Stimulated activated CD4-positive, alpha-beta T cell treated with anti-CD3 and anti-CD28 coated beads, Interleukin-4, amount 100 ng/mL, for 24 hours (primary cell): ENCODE measurements around the gene LSG1.
A peak's percentile ranks its signal among the peaks of the same experiment; 100 is the strongest.

Experiments used
- DNase-seq: peaks from one replicate; pipeline ENCODE4 v3.0.0-alpha.2; 2020

Gene LSG1

DNA sequence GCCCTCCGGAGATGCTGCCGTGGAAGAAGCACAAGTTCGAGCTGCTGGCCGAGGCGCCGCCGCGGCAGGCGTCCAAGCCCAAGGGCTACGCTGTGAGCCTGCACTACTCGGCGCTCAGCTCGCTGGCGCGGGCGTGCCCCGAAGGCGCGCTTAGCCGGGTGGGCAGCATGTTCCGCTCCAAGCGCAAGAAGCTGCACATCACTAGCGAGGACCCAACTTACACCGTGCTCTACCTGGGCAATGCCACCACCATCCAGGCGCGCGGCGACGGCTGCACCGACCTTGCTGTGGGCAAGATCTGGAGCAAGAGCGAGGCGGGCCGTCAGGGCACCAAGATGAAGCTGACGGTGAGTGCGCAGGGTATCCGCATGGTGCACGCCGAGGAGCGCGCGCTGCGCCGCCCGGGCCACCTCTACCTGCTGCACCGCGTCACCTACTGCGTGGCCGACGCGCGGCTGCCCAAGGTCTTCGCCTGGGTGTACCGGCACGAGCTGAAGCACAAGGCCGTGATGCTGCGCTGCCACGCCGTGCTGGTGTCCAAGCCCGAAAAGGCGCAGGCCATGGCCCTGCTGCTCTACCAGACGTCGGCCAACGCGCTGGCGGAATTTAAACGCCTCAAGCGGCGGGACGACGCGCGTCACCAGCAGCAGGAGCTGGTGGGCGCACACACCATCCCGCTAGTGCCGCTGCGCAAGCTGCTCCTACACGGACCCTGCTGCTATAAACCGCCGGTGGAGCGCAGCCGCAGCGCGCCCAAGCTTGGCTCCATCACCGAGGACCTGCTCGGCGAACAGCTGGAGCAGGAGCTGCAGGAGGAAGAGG is 15.0 kb upstream of the LSG1 start:
- DNase-seq: peak; percentile 25

DNA sequence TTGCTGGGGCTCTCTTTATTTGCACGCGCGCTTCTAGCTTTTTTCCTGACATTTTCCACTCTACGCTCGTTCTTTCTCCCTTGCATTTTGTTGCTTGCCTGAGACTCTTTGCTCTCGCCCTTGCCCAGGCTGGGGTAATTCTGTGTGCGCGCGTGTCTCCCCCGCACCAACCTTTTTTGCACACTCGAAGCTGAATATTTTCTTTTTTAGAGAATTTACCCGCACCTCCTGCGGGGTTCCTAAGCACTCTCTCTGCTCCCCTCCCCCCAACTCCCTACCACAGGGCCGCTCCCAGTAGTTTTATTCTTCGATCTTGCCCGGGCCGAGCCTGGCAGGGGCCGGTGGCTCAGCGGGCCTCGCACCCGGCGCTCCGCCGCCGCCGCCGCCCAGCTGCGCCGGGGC is 14.4 kb upstream of the LSG1 start:
- no peak for DNase-seq

DNA sequence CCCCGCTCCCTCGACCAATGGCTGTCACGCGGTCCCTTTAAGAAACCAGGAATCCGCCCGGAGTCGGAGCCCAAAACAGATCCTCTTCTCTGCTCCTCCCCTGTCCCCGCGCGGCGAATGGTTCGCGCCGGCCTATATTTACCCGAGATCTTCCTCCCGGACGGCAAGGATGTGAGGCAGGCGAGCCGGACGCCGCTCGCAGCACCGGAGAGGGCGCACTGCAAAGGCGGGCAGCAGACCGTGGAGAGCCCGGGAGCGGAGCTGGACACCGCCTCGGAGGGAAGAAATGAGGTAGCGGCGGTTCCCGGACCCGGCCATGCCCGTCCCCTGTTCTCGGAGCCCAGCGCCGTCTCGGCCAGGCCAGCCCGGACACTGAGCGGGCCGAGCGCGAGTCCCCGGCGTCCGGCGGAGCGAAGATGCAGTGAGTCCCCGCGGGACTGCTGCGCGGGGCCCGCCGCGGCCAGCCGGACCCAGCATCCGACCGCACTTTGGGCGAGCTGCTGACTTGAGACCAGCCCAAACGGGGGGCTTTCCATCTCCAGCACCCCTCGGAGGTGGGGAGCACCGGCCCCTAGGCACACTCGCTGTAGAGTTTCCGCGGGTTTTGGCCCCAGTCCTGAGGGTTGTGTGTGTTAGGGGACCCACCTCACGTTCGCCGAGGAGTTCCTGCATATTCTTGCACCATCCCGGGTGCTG is 13.9 kb upstream of the LSG1 start, which contains the start of gene FAM43A:
Gene FAM43A (plus strand): TSS at position 166 of the 696 bp plus-strand sequence. CDS start 944 bp downstream, outside the sequence.
- peak; percentile 82 for DNase-seq

DNA sequence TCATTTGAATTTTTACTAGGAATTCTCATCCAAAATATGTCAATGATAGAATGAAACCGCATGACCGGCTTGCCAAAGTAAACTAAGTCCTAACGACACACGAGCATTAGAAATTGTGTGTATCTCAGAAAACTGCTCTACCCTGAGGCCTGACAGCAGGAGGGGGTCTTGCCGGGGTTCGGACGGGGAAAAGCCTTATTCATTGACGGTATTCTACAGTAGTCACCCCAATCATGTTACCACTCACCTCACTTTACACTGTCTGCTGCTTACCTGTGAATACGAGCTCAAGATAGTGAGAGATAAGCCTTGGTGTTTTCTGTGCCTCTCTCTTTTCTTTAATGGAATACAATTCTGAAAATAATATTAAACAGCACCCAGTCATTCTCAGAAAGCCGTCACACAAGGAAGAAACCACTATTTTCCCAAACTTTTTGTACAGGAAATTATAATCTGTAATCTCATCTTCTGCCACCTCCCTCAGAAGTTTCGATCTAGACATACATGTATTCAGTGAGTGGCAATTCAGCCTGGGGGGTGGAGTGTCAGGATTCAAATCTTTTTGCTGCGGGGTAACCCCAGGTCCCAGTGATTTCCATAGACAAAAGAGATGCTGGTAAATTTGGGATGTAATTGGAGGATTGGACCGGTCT is 13.2 kb upstream of the LSG1 start:
- peak; percentile 74 for DNase-seq

DNA sequence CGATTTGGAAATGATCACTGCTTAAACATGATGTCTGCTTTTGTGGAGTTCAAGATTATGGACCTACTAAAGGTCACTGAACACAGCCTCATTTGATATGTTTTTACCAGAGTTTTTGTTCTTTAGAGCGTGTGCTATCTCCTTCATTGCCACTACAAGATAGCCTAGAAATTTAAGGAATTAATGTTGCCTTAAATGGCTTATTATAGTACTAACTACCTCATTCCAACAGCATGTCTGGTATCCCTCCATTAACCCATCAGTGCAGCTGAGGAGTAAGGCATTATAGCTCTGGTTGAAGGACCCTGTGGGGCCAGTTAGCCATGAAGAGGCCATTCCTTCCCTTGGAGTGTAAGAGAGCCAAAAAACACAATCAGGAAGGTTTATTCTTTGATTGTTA is 11.4 kb upstream of the LSG1 start:
- DNase-seq: no peak

DNA sequence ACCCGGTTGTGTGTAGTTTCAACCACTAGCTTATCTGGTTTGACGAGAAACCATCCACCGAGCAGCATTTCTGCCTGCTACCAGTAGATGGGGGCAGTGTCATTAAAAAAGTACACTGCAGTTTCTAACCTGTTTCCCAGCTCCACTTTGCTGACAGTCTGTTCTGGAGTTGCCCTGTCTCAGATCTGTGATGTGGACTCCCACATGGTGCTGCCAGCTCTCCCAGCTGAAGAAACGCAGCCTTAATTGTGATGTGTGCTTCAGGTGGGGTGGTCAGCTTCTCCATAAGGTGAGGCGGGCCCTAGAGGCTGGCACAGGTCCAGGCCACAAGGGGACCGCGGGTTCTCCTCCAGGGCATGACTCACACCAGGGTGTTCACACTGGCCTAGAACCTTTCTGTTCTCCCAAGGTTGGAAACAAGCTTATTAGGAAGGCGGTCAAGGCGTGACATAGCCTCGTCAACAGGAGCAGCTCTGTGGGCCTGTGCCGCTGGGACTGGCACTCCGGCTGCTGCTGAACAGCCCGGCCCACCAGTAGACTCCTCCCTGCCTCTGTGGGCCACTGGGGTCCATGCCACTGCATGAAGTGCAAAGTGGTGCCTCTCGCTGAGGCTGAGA is 10.8 kb upstream of the LSG1 start:
- peak; percentile 75 for DNase-seq

DNA sequence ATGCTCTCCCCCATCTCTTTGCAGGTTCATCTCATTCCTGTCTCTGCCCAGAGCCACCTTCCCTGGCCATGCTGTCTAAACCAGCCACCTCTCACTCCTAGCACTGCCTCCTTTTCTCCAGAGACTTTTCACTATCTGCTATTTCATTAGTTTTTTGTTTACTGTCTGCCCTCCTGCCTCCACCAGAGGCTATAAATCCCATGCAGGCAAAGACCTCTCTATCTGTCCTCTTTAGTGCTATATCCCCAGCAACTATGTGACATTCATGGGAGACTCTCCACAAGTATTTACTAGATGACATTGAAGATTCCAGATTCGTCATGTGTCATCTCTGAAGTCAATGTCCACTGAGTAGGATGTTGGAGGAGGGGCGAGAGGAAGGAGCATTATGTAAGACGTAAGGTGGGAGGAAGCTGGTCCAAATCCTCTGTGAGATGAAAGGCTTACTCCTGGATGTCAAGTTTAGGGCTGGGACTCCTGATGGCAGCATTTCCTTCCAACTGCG is 10.2 kb upstream of the LSG1 start:
- DNase-seq: no peak

DNA sequence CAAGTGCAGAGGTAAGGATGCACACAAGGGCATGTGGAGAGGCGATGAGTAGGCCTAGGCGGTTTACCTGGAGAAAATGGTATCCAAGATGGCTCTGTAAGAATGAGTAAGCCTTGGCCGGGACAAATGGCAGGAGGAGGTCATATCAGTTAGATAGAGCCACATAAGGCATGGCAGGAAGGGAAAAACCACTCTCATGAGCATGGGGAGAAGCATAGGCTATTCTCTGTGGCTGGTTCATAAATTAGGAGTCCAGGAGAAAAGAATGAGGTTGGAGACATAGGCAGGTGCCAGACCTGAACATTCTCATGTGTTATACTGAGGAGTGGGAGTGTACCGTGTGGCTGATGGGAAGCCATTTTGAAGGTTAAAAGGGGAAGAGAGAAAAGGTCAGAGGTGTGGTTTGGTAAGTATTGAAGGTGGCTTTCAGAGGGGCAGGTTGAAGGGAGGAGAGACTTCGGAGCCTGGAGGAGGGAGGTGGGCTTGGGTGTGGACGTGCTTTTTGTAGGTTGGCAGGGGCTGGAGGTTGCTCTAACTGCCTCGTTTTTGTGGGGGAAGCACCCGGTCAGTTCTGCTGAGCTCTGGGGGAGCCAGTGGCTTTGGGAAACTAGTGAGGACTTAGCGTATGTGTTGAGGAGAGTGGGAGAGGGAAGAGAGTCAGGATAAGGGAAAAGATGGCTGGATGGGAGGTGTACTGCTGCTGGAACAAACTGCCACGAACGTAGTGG is 9.1 kb upstream of the LSG1 start:
- no peak for DNase-seq

DNA sequence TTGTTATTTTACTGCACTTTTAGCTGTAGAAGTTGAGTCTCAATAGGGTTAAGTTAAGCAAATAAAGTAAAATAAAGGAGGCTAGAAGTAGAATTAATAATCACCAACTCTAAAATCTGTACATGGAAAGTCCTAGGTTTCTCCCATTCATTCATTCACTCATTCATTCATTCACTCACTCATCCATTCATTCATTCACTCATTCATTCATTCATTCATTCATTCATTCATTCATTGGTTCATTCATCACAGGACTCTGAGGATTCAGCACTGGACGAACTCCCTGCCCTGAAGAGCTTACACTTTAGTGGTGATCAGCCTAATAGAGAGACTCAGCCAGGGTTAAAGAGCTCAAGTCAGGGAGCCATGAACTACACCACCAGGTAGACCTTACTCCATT is 4.5 kb upstream of the LSG1 start:
- DNase-seq: no peak

DNA sequence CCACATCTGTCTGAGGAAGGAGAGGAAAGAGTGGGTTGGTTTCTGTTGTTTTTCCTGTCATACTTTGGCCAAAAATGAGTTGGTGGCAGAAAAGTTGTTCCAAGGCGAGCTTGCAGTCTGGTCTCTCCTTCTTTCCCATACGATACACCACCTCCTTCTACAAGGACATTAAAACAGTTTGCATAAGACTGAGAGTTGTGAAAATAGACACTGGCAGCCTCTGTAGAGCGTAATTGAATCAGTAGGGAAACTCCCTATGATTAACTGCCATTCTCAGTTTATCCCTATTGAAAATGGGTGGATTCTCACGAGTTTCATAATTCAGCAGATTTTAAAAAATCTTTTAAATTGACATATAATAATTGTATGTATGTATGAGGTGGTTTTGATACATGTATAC is 3.7 kb upstream of the LSG1 start:
- peak; percentile 20 for DNase-seq

DNA sequence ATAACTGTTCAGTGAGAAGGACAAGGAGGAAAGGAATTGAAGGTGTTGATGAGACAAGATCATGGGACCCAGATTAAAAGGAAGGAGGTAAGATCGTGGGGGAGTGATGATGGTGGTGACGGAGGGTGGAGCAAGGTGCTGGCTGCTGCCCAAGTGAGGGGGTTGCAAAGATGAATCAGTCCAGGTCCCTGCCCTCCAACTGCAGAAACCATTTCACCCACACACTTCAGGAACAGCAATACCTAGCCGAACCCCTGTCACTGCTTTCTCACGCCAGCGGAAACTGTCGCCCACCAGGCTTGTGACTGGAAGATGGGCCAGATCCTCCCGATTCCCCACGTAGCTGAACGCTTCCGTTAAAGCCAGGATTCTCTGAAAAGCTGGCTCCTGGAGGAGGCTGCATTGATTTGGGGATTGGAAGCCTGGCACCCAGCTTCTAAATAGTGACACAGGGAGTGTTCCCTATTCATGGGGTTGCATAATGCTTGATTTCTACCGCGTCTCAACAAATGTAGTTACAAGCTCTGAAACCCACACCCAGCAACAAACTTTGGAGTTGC is 3.2 kb upstream of the LSG1 start:
- peak; percentile 84 for DNase-seq

DNA sequence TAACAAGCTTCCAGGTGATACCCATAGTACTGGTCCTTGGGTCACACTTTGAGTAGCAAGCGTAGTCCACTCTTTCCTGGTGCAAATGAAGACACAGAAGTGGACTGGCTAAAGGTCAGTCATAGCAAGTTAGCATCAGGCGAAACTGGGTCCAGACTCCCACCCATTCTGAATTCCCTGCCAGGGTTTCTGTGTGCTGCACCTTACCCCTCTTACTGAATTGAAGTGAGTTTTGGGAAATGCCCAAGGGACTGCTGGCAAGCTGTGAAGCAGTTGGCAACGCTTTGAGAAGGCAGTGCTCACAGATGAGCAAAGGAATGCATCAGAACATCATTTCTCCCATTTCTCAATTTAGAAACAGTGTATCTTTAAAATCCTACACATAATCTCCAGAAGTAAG is 1.8 kb upstream of the LSG1 start:
- no peak for DNase-seq

DNA sequence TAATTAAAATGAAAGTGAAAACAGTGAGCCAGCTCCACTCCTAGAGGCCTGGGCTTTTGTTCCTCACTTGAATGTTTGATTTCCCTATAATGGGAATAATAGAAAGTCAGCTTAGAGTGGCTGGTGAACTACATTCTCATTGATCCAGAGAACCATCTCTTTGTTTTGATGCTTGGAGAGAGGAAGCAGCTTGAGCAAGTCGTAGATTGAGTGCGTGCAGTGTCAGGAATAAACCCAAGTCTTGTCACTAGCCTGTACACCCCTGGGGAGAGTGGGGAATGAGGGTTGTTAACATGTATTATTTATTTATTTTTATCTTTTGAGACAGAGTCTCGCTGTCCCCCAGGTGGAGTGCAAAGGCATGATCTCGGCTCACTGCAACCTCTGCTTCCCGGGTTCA is 885 bp upstream of the LSG1 start:
- no peak for DNase-seq

DNA sequence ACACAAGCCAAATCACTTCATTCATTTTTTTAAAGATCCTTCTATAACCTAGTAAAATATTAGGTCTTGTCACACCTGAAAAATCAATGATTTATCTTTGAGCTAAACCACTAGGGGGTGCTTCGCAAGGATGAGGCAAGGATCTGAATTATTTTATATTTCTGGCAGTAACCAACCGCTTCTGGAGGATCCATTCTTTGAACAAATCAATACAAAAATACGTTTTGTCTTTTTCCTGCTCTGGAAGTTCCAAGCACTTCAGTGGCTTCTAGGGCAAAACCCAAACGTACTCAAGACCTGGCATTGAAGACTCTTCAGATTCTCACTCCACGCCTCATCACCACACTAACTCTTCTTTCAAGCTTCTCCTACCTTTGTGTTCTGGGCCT is 486 bp downstream of the LSG1 start:
- DNase-seq: peak; percentile 36

DNA sequence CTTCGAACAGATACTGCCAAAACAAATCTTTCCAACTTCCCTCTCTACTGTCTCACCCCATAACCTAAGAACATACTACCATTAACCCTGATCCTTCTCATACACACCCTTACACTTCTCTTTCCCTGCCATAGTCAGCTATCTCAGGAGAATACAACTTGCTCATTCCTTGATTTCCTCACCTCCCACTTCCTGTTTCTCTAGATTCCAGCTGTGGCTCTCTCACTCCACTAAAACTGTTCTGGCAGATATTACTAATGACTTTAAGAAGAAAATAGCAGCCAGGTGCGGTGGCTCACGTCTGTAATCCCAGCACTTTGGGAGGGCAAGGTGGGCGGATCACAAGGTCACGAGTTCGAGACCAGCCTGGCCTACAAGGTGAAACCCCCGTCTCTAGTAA is 4.6 kb downstream of the LSG1 start:
- no peak for DNase-seq

DNA sequence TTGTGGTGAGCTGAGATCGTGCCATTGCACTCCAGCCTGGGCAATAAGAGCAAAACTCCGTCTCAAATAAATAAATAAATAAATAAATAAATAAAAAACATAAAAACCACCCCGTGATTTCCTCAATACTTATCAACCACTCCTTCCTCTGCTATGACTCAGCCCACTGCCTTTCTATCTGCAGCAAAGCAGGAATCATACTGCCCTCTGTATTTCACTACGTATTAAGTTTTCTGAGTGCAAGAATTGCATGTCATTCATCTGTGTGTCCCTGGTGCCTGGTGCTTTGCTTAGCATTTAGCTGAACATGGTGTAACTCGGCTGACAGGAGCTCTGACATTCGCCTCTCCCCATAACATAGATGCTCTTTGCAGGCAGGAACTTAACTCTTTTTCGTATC is 7.1 kb downstream of the LSG1 start:
- no peak for DNase-seq

DNA sequence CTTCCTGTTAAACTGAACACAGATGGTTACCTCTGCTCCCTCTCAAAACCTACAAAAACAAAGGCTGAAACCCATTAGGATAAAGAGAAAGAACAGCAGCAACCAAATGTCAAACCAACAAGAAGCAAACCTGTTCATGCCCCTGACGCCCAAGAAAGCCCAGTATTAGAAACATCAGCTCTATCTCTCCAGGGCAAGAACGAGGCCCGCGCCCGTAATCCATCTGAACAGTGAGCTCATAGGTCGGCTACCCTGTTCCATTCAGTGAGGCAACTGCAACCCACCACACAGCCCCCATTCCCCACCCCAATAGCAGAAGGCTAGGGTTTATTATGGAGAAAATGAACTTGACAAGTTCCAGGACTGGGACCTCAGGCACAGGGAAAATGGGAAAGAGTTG is 10.0 kb downstream of the LSG1 start:
- DNase-seq: no peak

DNA sequence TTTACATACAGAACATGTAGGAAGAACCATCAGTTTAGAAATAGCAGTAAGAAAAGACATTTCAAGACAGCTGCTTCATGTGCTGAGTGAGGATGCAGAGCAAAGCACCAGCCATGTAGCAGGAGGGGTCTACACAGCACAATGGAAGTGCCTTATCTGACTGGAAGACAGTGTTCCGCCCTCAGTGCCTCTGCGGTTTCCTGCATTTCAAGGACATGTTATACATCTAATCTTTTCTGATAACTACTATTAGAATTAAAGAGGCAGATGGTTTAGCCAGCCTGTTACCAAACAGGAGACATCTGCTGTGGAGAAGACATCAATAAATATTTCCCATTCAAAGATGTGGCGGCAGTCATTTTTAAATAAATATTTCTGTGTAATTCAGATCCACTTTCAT is 10.6 kb downstream of the LSG1 start:
- no peak for DNase-seq

DNA sequence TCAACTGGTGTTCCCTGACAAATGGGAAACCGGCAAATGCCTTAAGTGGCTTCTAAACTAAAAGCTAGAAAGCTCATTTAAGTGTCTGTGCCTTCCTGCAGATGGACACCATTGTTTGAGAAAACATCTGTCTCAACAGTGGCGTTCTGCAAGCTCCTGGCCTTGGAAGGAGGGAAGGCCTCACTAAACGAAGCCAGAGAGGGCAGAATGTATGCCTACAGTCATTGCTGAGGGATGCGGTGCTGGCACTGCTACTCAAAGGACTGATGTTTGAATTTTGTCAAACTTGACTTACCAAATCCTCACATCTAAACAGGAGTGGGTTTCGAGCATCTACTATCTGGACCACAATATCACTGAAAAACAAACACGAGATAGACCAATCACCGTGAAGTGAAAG is 12.2 kb downstream of the LSG1 start:
- DNase-seq: no peak

DNA sequence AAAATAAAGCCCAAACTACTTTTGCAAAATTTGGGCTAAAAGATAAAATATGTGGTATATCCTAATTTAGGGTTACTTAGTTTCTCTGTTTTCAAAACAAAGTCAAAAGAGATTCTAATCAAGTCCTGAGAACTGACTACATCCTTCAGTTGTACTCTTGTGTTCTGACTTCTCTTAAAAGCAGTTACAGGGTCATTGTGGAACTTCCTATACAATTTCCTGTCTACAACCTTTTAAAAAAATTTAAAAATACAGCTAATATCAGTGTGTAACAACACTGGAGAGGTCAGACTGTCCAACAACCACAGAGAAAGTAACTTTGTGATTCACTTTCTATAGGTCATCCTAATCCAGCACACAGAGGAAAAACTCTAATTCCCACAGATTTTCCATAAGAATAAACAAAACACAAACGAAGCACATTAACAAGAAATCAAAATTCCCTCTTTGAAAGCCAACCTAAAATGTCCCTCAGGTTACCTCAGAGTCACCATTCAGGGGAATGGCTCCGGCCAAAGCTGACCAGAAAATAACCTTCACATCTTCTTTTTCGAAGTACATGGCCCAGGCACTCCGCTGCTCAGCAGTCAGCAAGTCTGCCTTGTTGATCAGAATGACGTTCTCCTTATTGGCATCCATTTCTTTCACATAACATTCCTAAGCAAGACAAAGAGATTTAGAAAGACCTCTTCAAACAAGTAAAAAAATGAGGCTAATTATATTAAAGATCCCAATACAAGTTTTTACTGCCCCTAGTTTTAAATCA is 13.3 kb downstream of the LSG1 start:
- DNase-seq: no peak

DNA sequence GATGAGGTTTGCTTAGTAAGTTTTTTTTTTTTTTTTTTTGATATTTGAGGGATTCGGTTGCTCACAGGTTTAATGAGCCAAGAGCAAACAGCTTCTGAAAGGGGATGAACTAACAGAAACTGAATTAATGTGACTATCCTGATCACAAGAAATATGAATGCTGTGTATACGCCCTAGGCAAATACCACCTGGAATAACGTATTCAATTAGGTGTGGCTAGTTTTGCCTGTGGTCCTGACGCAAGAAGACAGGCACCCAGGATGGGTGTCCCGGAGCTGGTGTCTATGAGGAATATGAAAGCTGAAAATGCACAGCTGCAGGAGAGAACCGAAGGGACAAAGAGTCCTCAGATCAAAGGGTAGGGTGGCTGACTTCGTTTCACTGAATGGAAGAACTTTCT is 14.6 kb downstream of the LSG1 start:
- no peak for DNase-seq

DNA sequence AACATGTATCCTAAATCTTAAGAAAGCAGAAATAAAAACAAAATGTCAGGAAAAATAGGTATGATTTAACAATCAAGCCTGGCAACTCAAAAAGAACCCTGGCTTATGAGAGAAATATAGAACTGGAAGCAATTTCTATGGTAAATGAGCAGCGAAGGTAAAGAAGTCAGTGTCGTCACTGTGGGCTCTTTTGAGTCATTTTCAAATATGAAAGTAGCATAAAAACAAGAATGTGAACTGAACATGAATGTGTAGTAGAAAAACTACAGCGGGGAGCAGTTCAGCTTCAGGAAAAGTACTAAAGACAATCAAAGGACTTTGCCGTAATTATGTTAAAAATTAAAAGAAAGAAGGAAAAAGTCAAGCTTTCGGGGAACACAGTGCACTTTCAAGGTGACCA is 17.5 kb downstream of the LSG1 start:
- DNase-seq: no peak
